ENCODE measurements around the gene ABLIM3.

The ABLIM3 gene

GRCh38 chr5:149282027-149282965 is 141.0 kb downstream of the ABLIM3 start:
- DNase-seq (ENCODE audit: low read depth, low spot score): no peak

GRCh38 chr5:149282966-149283332 is 141.7 kb downstream of the ABLIM3 start:
- no peak for DNase-seq (ENCODE audit: low read depth, low spot score)

- DNase-seq (ENCODE audit: low read depth, low spot score): no peak
Measured at GRCh38 chr5:149283626-149284480, 142.6 kb downstream of the ABLIM3 start.

- no peak for DNase-seq (ENCODE audit: low read depth, low spot score)
Measured at GRCh38 chr5:149284501-149284900, 143.2 kb downstream of the ABLIM3 start.

- DNase-seq (ENCODE audit: low read depth, low spot score): no peak
Measured at GRCh38 chr5:149285153-149285552, 143.9 kb downstream of the ABLIM3 start.

GRCh38 chr5:149288436-149288835 is 147.1 kb downstream of the ABLIM3 start:
- DNase-seq (ENCODE audit: low read depth, low spot score): no peak

- DNase-seq (ENCODE audit: low read depth, low spot score): no peak
Measured at GRCh38 chr5:149289301-149289700, 148.0 kb downstream of the ABLIM3 start.

- DNase-seq (ENCODE audit: low read depth, low spot score): no peak
Measured at GRCh38 chr5:149294872-149295829, 153.9 kb downstream of the ABLIM3 start.

GRCh38 chr5:149297340-149298025 is 156.2 kb downstream of the ABLIM3 start:
- DNase-seq (ENCODE audit: low read depth, low spot score): no peak

GRCh38 chr5:149298163-149298562 is 156.9 kb downstream of the ABLIM3 start:
- no peak for DNase-seq (ENCODE audit: low read depth, low spot score)

- no peak for DNase-seq (ENCODE audit: low read depth, low spot score)
Measured at GRCh38 chr5:149298842-149299404, 157.6 kb downstream of the ABLIM3 start.

- DNase-seq (ENCODE audit: low read depth, low spot score): no peak
Measured at GRCh38 chr5:149299451-149300054, 158.3 kb downstream of the ABLIM3 start.

GRCh38 chr5:149300441-149300840 is 159.1 kb downstream of the ABLIM3 start:
- no peak for DNase-seq (ENCODE audit: low read depth, low spot score)

GRCh38 chr5:149301049-149301743 is 159.9 kb downstream of the ABLIM3 start:
- DNase-seq (ENCODE audit: low read depth, low spot score): no peak

- DNase-seq (ENCODE audit: low read depth, low spot score): no peak
Measured at GRCh38 chr5:149301744-149302380, 160.6 kb downstream of the ABLIM3 start.

- DNase-seq (ENCODE audit: low read depth, low spot score): no peak
Measured at GRCh38 chr5:149302641-149303040, 161.3 kb downstream of the ABLIM3 start.

- no peak for DNase-seq (ENCODE audit: low read depth, low spot score)
Measured at GRCh38 chr5:149303210-149303609, 161.9 kb downstream of the ABLIM3 start.

- no peak for DNase-seq (ENCODE audit: low read depth, low spot score)
Measured at GRCh38 chr5:149304195-149305078, 163.1 kb downstream of the ABLIM3 start.
